IMR-90 (cell line): ENCODE results near the gene ARHGAP32.

ENCODE experiments used
- CEBPB ChIP-seq: IDR thresholded peaks from 2 replicates; pipeline ENCODE4 v1.6.1; 2012; ENCODE audit warnings: low read depth, low read length, improper control_type of control experiment
- CTCF ChIP-seq: conservative IDR thresholded peaks from 2 replicates; pipeline ENCODE4 v1.5.1; 2012; ENCODE audit warnings: mild to moderate bottlenecking, low read depth, low read length, improper control_type of control experiment
- ELK1 ChIP-seq: fragments of 150-350 bp; IDR thresholded peaks from 2 replicates; pipeline ENCODE4 v1.6.1; 2016; ENCODE audit warnings: low read depth, mild to moderate bottlenecking, low read length, moderate library complexity, borderline replicate concordance
- MAFK ChIP-seq: IDR thresholded peaks from 2 replicates; pipeline ENCODE4 v1.6.1; 2012; ENCODE audit warnings: low read depth, low read length, improper control_type of control experiment
- MXI1 ChIP-seq: IDR thresholded peaks from 2 replicates; pipeline ENCODE4 v1.6.1; 2012; ENCODE audit warnings: low read depth, mild to moderate bottlenecking, low read length, moderate library complexity, borderline replicate concordance
- POLR2A ChIP-seq: IDR thresholded peaks from 2 replicates; pipeline ENCODE4 v1.6.1; 2012; ENCODE audit warnings: mild to moderate bottlenecking, low read depth, low read length
- RAD21 ChIP-seq: IDR thresholded peaks from 2 replicates; pipeline ENCODE4 v1.6.1; 2012; ENCODE audit warnings: low read length, improper control_type of control experiment
- RCOR1 ChIP-seq: IDR thresholded peaks from 2 replicates; pipeline ENCODE4 v1.6.1; 2012; ENCODE audit warnings: mild to moderate bottlenecking, low read length, improper control_type of control experiment; ENCODE audit not compliant: insufficient replicate concordance
- RFX5 ChIP-seq: IDR thresholded peaks from 2 replicates; pipeline ENCODE4 v1.8.0; 2012; ENCODE audit warnings: low read depth, mild to moderate bottlenecking, low read length, moderate library complexity
- SMC3 ChIP-seq: fragments of 150-350 bp; IDR thresholded peaks from 2 replicates; pipeline ENCODE4 v1.6.1; 2016; ENCODE audit warnings: low read depth, mild to moderate bottlenecking, antibody characterized with exemption, low read length, moderate library complexity
- USF2 ChIP-seq: fragments of 150-350 bp; IDR thresholded peaks from 2 replicates; pipeline ENCODE4 v1.6.1; 2017; ENCODE audit warnings: mild to moderate bottlenecking, antibody characterized with exemption, low read length, low read depth

GRCh38 chr11:129189646-129190045 is 2.5 kb downstream of the ARHGAP32 start:
- TF ChIP-seq CTCF (no peak), MAFK (no peak), POLR2A (no peak), RCOR1 (no peak), RAD21 (no peak), CEBPB (no peak), RFX5 (no peak), USF2 (no peak), ELK1 (no peak), SMC3 (no peak), MXI1 (no peak)
